GM21447 (cell line): Measurements from ENCODE around the gene HDAC4.

Experiments used
- ATAC-seq: cut with Tn5 transposase; IDR thresholded peaks from one replicate; pipeline ENCODE4 v1.9.1; 2021; ENCODE audit not compliant: unreplicated experiment

HDAC4 gene

GRCh38 chr2:239429473-239430350 lies 28.9 kb upstream of the HDAC4 start:
- no peak for ATAC-seq

GRCh38 chr2:239425631-239426030 lies 24.8 kb upstream of the HDAC4 start:
- ATAC-seq = no peak

GRCh38 chr2:239424337-239425045 lies 23.7 kb upstream of the HDAC4 start:
- ATAC-seq = no peak

GRCh38 chr2:239423551-239423950 lies 22.7 kb upstream of the HDAC4 start:
- ATAC-seq = no peak

- ATAC-seq = no peak
Measured at GRCh38 chr2:239421851-239422250, 21.0 kb upstream of the HDAC4 start.

- no peak for ATAC-seq
Measured at GRCh38 chr2:239420082-239420481, 19.3 kb upstream of the HDAC4 start.

GRCh38 chr2:239418918-239419317 lies 18.1 kb upstream of the HDAC4 start:
- no peak for ATAC-seq

- no peak for ATAC-seq
Measured at GRCh38 chr2:239412905-239413603, 12.2 kb upstream of the HDAC4 start.

- no peak for ATAC-seq
Measured at GRCh38 chr2:239411549-239412319, 10.9 kb upstream of the HDAC4 start.

- ATAC-seq = no peak
Measured at GRCh38 chr2:239411117-239411516, 10.3 kb upstream of the HDAC4 start.

GRCh38 chr2:239409976-239410375 lies 9.2 kb upstream of the HDAC4 start:
- no peak for ATAC-seq

- ATAC-seq = no peak
Measured at GRCh38 chr2:239407112-239407511, 6.3 kb upstream of the HDAC4 start.

- ATAC-seq = no peak
Measured at GRCh38 chr2:239406316-239406995, 5.6 kb upstream of the HDAC4 start.

GRCh38 chr2:239405071-239405470 lies 4.3 kb upstream of the HDAC4 start:
- no peak for ATAC-seq

GRCh38 chr2:239402666-239403065 lies 1.8 kb upstream of the HDAC4 start:
- no peak for ATAC-seq

GRCh38 chr2:239401881-239402233 lies 1.0 kb upstream of the HDAC4 start:
- ATAC-seq = peak; percentile 13

- peak; percentile 89 for ATAC-seq
Measured at GRCh38 chr2:239401067-239401880, 454 bp upstream of the HDAC4 start.

GRCh38 chr2:239399921-239400595 lies 762 bp downstream of the HDAC4 start:
- ATAC-seq = no peak

- ATAC-seq = no peak
Measured at GRCh38 chr2:239399433-239399920, 1.3 kb downstream of the HDAC4 start.
